H1 (cell line): Measurements from ENCODE around the gene SLC35F3. TPM values are rescaled to one million over a fixed set of nuclear protein-coding genes. Genes with fewer than 3 reads are reported as not detected.

Source experiments
- CTCF ChIA-PET: fragments of 300-600 bp; sonication (Branson Sonifier 250); formaldehyde crosslinking; loops from one replicate; lab custom pipeline; 2021; ENCODE audit not compliant: partially characterized antibody; lab: Charles Lee
- POLR2A ChIA-PET: fragments of 300-600 bp; sonication (Branson Sonifier 250); formaldehyde crosslinking; loops from one replicate; lab custom pipeline; 2021; ENCODE audit warnings: inconsistent platforms; ENCODE audit not compliant: partially characterized antibody; lab: Charles Lee
- DNase-seq, 2 experiments: peaks; one replicate each; pipeline versions ENCODE4 v3.0.0 to v3.0.0-alpha.2; 2010 to 2022; ENCODE audit warnings: low spot score in 2 of 2, low read depth in 1 of 2, mixed read lengths in 1 of 2
- FAIRE-seq: peaks from 2 replicates; lab custom pipeline; 2011; peaks lifted over from hg19 to GRCh38; lab: Jason Lieb, UNC
- H2AFZ ChIP-seq: 2 replicates; pipeline ENCODE4 v1.8.1; 2012; ENCODE audit warnings: low read length, inconsistent platforms
- H2AK5ac ChIP-seq: 2 replicates; pipeline ENCODE4 v1.6.1; 2013; ENCODE audit warnings: low read depth, low read length
- H2BK120ac ChIP-seq: replicated peaks from 2 replicates; pipeline ENCODE3; 2013; ENCODE audit warnings: low read depth, low read length, inconsistent platforms
- H2BK12ac ChIP-seq: 2 replicates; pipeline ENCODE4 v1.6.1; 2013; ENCODE audit warnings: low read depth, low read length
- H2BK15ac ChIP-seq: 2 replicates; pipeline ENCODE4 v1.6.1; 2013; ENCODE audit warnings: low read length
- H2BK20ac ChIP-seq: 2 replicates; pipeline ENCODE4 v1.6.1; 2013; ENCODE audit warnings: low read length
- H2BK5ac ChIP-seq: 2 replicates; pipeline ENCODE4 v1.6.1; 2013; ENCODE audit warnings: low read depth, low read length
- H3K14ac ChIP-seq: 2 replicates; pipeline ENCODE4 v1.6.1; 2013; ENCODE audit warnings: inconsistent platforms; ENCODE audit not compliant: insufficient read length
- H3K18ac ChIP-seq: 2 replicates; pipeline ENCODE4 v1.6.1; 2013; ENCODE audit warnings: low read length; ENCODE audit errors: extremely low read depth
- H3K23ac ChIP-seq: 2 replicates; pipeline ENCODE4 v1.6.1; 2013; ENCODE audit warnings: inconsistent platforms; ENCODE audit not compliant: insufficient read length
- H3K23me2 ChIP-seq: 2 replicates; pipeline ENCODE4 v1.6.1; 2013; ENCODE audit warnings: low read depth, low read length
- H3K27ac ChIP-seq: 2 replicates; pipeline ENCODE4 v1.6.1; 2011; ENCODE audit warnings: low read depth, low read length, inconsistent platforms
- H3K27me3 ChIP-seq, 4 experiments: replicated peaks in 1 of 4; 1 replicate in 1 of 4; 2 replicates in 3 of 4; pipeline versions ENCODE4 v1.6.1 to v1.8.1; 2011 to 2013; ENCODE audit warnings: low read length in 3 of 4, mild to moderate bottlenecking in 3 of 4, inconsistent platforms in 2 of 4, mixed read lengths in 2 of 4, moderate library complexity in 1 of 4; ENCODE audit not compliant: control insufficient read depth in 3 of 4, insufficient read depth in 3 of 4; ENCODE audit errors: extremely low read depth in 1 of 4
- H3K36me3 ChIP-seq, 4 experiments: 2 replicates each; pipeline versions ENCODE4 v1.6.1 to v1.8.1; 2011 to 2013; ENCODE audit warnings: mild to moderate bottlenecking in 4 of 4, low read length in 3 of 4, moderate library complexity in 2 of 4, control low read depth in 1 of 4, inconsistent platforms in 1 of 4; ENCODE audit not compliant: insufficient read depth in 4 of 4, control insufficient read depth in 2 of 4
- H3K4ac ChIP-seq: replicated peaks from 2 replicates; pipeline ENCODE3; 2013; ENCODE audit warnings: low read length, low read depth, mixed read lengths, inconsistent platforms; ENCODE audit not compliant: insufficient read length
- H3K4me1 ChIP-seq, 4 experiments: replicated peaks in 1 of 4; 1 replicate in 1 of 4; 2 replicates in 3 of 4; pipeline versions ENCODE4 v1.6.1 to v1.8.1; 2011 to 2013; ENCODE audit warnings: low read length in 3 of 4, inconsistent platforms in 2 of 4, mixed read lengths in 1 of 4; ENCODE audit not compliant: insufficient read depth in 4 of 4, control insufficient read depth in 3 of 4
- H3K4me2 ChIP-seq, 2 experiments: 2 replicates each; pipeline versions ENCODE4 v1.6.1 to v1.8.1; 2011 to 2013; ENCODE audit warnings: low read depth in 2 of 2, low read length in 2 of 2, control low read depth in 1 of 2, inconsistent platforms in 1 of 2, mild to moderate bottlenecking in 1 of 2; ENCODE audit not compliant: insufficient read depth in 1 of 2
- H3K4me3 ChIP-seq, 4 experiments: fragments of 200-600, 300-600 bp in 1 of 4; sonication (generic), shearing (Covaris generic), sonication (Bioruptor Twin) in 1 of 4; 2 replicates each; pipeline versions ENCODE4 v1.5.1 to v1.8.1; 2011 to 2016; ENCODE audit warnings: low read length in 4 of 4, low read depth in 3 of 4, control low read depth in 2 of 4, inconsistent platforms in 2 of 4, mild to moderate bottlenecking in 2 of 4, mixed read lengths in 1 of 4, moderate library complexity in 1 of 4; ENCODE audit not compliant: insufficient read depth in 2 of 4; ENCODE audit errors: extremely low read depth in 1 of 4
- H3K56ac ChIP-seq: replicated peaks from 2 replicates; pipeline ENCODE3; 2013; ENCODE audit warnings: low read depth, mild to moderate bottlenecking, mixed read lengths, low read length, inconsistent platforms; ENCODE audit not compliant: insufficient read length
- H3K79me1 ChIP-seq: 2 replicates; pipeline ENCODE4 v1.6.1; 2013; ENCODE audit warnings: low read depth, low read length, control low read depth
- H3K79me2 ChIP-seq, 2 experiments: 2 replicates each; pipeline versions ENCODE4 v1.6.1 to v1.8.1; 2012 to 2013; ENCODE audit warnings: low read length in 2 of 2, mild to moderate bottlenecking in 2 of 2, inconsistent platforms in 1 of 2; ENCODE audit not compliant: insufficient read depth in 2 of 2, control insufficient read depth in 1 of 2
- H3K9ac ChIP-seq, 4 experiments: replicated peaks in 1 of 4; 1 replicate in 1 of 4; 2 replicates in 3 of 4; pipeline versions ENCODE4 v1.6.1 to v1.8.1; 2011 to 2013; ENCODE audit warnings: low read depth in 3 of 4, low read length in 3 of 4, control low read depth in 2 of 4, mild to moderate bottlenecking in 2 of 4, moderate library complexity in 2 of 4, inconsistent platforms in 1 of 4; ENCODE audit errors: extremely low read depth in 1 of 4
- H3K9me3 ChIP-seq, 2 experiments: 2 replicates each; pipeline versions ENCODE4 v1.6.1 to v1.8.1; 2012 to 2013; ENCODE audit warnings: mild to moderate bottlenecking in 2 of 2, moderate library complexity in 2 of 2, control low read depth in 1 of 2, inconsistent platforms in 1 of 2, low read depth in 1 of 2, low read length in 1 of 2, mixed read lengths in 1 of 2; ENCODE audit not compliant: insufficient read depth in 2 of 2
- H4K20me1 ChIP-seq, 2 experiments: replicated peaks in 1 of 2; 2 replicates each; pipeline versions ENCODE3 to v1.8.1; 2011 to 2013; ENCODE audit warnings: inconsistent platforms in 2 of 2, low read length in 2 of 2, mild to moderate bottlenecking in 1 of 2; ENCODE audit not compliant: insufficient read depth in 2 of 2, control insufficient read depth in 1 of 2
- H4K5ac ChIP-seq: 2 replicates; pipeline ENCODE4 v1.6.1; 2013; ENCODE audit warnings: low read length, low read depth, mixed read lengths, inconsistent platforms; ENCODE audit not compliant: insufficient read length
- H4K8ac ChIP-seq: 2 replicates; pipeline ENCODE4 v1.8.0; 2013; ENCODE audit warnings: mild to moderate bottlenecking, moderate library complexity, low read length, inconsistent platforms; ENCODE audit not compliant: insufficient read depth; ENCODE audit errors: extremely low read depth
- H4K91ac ChIP-seq: replicated peaks from 2 replicates; pipeline ENCODE3; 2013; ENCODE audit warnings: low read length, mixed read lengths, inconsistent platforms; ENCODE audit not compliant: insufficient read length
- CTBP2 ChIP-seq: IDR thresholded peaks from 2 replicates; pipeline ENCODE4 v1.7.0; 2011; ENCODE audit warnings: borderline replicate concordance, mild to moderate bottlenecking, moderate library complexity, mixed read lengths, low read length; ENCODE audit not compliant: insufficient read depth, insufficient read length
- EP300 ChIP-seq, 2 experiments: IDR thresholded peaks; 1 replicate in 1 of 2; 2 replicates in 1 of 2; pipeline ENCODE4 v1.6.1; 2011 to 2012; ENCODE audit warnings: low read depth in 2 of 2, low read length in 2 of 2, mild to moderate bottlenecking in 2 of 2, borderline replicate concordance in 1 of 2, inconsistent platforms in 1 of 2, moderate library complexity in 1 of 2
- HDAC6 ChIP-seq: IDR thresholded peaks from one replicate; pipeline ENCODE4 v1.7.1; 2012; ENCODE audit warnings: low read depth, mild to moderate bottlenecking, inconsistent platforms, low read length, moderate library complexity
- JUN ChIP-seq: IDR thresholded peaks from 2 replicates; pipeline ENCODE4 v1.6.1; 2011; ENCODE audit warnings: low read depth, mild to moderate bottlenecking, improper control_type of control experiment, low read length
- JUND ChIP-seq: IDR thresholded peaks from 2 replicates; pipeline ENCODE4 v1.6.1; 2011; ENCODE audit warnings: mild to moderate bottlenecking, improper control_type of control experiment, low read length
- RXRA ChIP-seq: IDR thresholded peaks from 2 replicates; pipeline ENCODE4 v1.6.1; 2011; ENCODE audit warnings: low read depth, mild to moderate bottlenecking, low read length, moderate library complexity; ENCODE audit not compliant: insufficient read depth
- SIX5 ChIP-seq: IDR thresholded peaks from 2 replicates; pipeline ENCODE4 v1.6.1; 2011; ENCODE audit warnings: mild to moderate bottlenecking, low read depth, low read length
- TBP ChIP-seq: IDR thresholded peaks from 2 replicates; pipeline ENCODE4 v1.6.1; 2011; ENCODE audit warnings: low read depth, low read length, improper control_type of control experiment
- YY1 ChIP-seq: IDR thresholded peaks from 2 replicates; pipeline ENCODE4 v1.6.1; 2011; ENCODE audit warnings: low read depth, mild to moderate bottlenecking, low read length
- WGBS, 2 experiments: shearing (Covaris generic) in 1 of 2; methylation state at CpG; one replicate each; pipeline versions ENCODE4 v1.1.6 to v1.1.7; 2013 to 2015; ENCODE audit warnings: low lambda C conversion rate in 2 of 2, mixed read lengths in 2 of 2, inconsistent platforms in 1 of 2, low coverage in 1 of 2, missing lambda C conversion rate in 1 of 2; ENCODE audit not compliant: insufficient replicate concordance in 2 of 2, insufficient coverage in 1 of 2, insufficient read length in 1 of 2; ENCODE audit errors: extremely low coverage in 1 of 2, missing lambda C conversion rate in 1 of 2; 5-methylcytosine and 5-hydroxymethylcytosine counted together
- polyA plus RNA-seq, 7 experiments: library from polyadenylated mRNA; depleted of rRNA in 3 of 7; stranded (reverse) in 5 of 7; unstranded in 2 of 7; fragments of >200 nt in 5 of 7; fragments of 200-250 nt in 2 of 7; gene quantifications; 1 replicate in 5 of 7; 2 replicates in 1 of 7; 4 replicates in 1 of 7; pipeline versions ENCODE4 v1.2.1 to v1.2.3, GENCODE V29; 2011 to 2013; ENCODE audit warnings: missing spikeins in 2 of 7, mixed read lengths in 2 of 7
- total RNA-seq: library from RNA; stranded (reverse); fragmentation: NEBNext Ultra II Directional; extraction: Animal tissue kit (Norgen Biotek cat#: 25700); gene quantifications from 2 replicates; pipeline ENCODE4 v1.2.1, GENCODE V29; 2021
- TF ChIP-seq, protein P1 (sequence below): IDR thresholded peaks from 2 replicates; pipeline ENCODE4 v1.6.1; 2012; ENCODE audit warnings: inconsistent platforms
- TF ChIP-seq, protein P2 (sequence below): IDR thresholded peaks from 2 replicates; pipeline ENCODE4 v1.6.1; 2012; ENCODE audit warnings: low read length, inconsistent platforms

The SLC35F3 gene
- total and polyA plus RNA-seq, 2 of the 8 experiments (the other 6 are each of a cell fraction or from before 2014, with no cell fraction given): 0.78 to 1.2 TPM

DNA sequence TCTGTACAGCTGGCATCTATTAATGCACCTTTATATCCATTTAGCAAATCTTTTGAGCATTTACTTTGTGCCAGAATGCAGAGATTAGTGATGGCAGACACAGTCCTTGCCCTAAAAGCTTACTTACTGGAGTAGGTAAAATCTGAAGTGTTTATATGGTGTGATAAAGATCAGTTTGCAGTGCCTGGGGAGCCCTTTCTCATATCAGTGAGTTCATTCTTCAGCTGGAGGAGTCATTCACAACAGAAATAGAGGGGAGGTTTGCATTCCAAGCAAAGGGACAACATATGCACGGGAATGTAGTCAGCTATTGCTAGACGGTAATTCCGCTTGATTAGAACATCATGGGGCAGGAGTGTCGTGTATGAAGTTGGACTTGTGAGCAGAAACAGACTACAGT lies 8.4 kb downstream of the SLC35F3 start:
- no peak overlapping the region for H2BK12ac ChIP-seq
- H2AK5ac ChIP-seq: no peak overlapping the region
- DNase-seq (no peak), FAIRE-seq (no peak)
- no peaks in the 10 kb centered on the region for H3K79me2 ChIP-seq
- no peak overlapping the region for H3K23ac ChIP-seq
- H2BK15ac ChIP-seq: no peak overlapping the region
- H3K27me3 ChIP-seq: no peaks in the 10 kb centered on the region
- H3K23me2 ChIP-seq: no peaks in the 10 kb centered on the region
- H3K27ac ChIP-seq: no peak overlapping the region
- WGBS, 2 experiments: 90% methylated on average over 4 of the region's 4 CpGs; no CpG with 5 or more reads in 1 of the 2 experiments
- peaks cover 0 to 2% (median 0%) of the 10 kb centered on the region in 4 experiments; a peak in 1 of 7 replicates for H3K4me1 ChIP-seq
- TF ChIP-seq HDAC6 (no peak), JUN (no peak), YY1 (no peak), TBP (no peak), SIX5 (no peak), RXRA (no peak), CTBP2 (no peak), JUND (no peak), EP300 (IDR thresholded peaks at IDR 0.05; ENCODE audit: borderline replicate concordance in 1 of 2, low read depth in 2 of 2, low read length in 2 of 2) (no peak)
- TF ChIP-seq, protein P1, sequence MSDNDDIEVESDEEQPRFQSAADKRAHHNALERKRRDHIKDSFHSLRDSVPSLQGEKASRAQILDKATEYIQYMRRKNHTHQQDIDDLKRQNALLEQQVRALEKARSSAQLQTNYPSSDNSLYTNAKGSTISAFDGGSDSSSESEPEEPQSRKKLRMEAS: no peak
- TF ChIP-seq, protein P2, sequence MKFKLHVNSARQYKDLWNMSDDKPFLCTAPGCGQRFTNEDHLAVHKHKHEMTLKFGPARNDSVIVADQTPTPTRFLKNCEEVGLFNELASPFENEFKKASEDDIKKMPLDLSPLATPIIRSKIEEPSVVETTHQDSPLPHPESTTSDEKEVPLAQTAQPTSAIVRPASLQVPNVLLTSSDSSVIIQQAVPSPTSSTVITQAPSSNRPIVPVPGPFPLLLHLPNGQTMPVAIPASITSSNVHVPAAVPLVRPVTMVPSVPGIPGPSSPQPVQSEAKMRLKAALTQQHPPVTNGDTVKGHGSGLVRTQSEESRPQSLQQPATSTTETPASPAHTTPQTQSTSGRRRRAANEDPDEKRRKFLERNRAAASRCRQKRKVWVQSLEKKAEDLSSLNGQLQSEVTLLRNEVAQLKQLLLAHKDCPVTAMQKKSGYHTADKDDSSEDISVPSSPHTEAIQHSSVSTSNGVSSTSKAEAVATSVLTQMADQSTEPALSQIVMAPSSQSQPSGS: no peak
- H2BK20ac ChIP-seq: no peak overlapping the region
- H3K4me3 ChIP-seq: no peak overlapping the region
- H2BK120ac ChIP-seq: no peak overlapping the region
- CTCF ChIA-PET: interaction anchor here (1.4 to 1.8 kb wide), 3 partner anchors 9 to 608 kb away, joined by 4 to 9 read pairs (median 5); partner anchors contain the start of gene SLC35F3
- no peaks in the 10 kb centered on the region; a peak in 1 of 8 replicates for H3K36me3 ChIP-seq
- no peak overlapping the region for H4K91ac ChIP-seq
- H3K4me2 ChIP-seq: no peak overlapping the region
- no peak overlapping the region for H3K4ac ChIP-seq
- H4K20me1 ChIP-seq: no peaks in the 10 kb centered on the region
- H3K9ac ChIP-seq: no peak overlapping the region
- no peak overlapping the region for H2AFZ ChIP-seq
- no peak overlapping the region for H2BK5ac ChIP-seq
- H3K18ac ChIP-seq: no peak overlapping the region
- H4K8ac ChIP-seq: no peak overlapping the region
- no peak overlapping the region for H3K14ac ChIP-seq
- POLR2A ChIA-PET: no interaction called here
- H3K56ac ChIP-seq: no peak overlapping the region
- H4K5ac ChIP-seq: no peak overlapping the region
- no peaks in the 10 kb centered on the region for H3K79me1 ChIP-seq
- no peaks in the 10 kb centered on the region; a peak in 2 of 4 replicates for H3K9me3 ChIP-seq
